ENCODE measurements around the gene GAREM1. TPM values are rescaled to one million over a fixed set of nuclear protein-coding genes. Genes with fewer than 3 reads are reported as not detected.
A peak's percentile ranks its signal among the peaks of the same experiment; 100 is the strongest.

GAREM1 gene
- total and polyA plus RNA-seq, 9 of the 15 experiments (the other 6 are each of a cell fraction or from before 2014, with no cell fraction given): 0.03 to 0.33 (median 0.07) TPM; not detected in 1

DNA sequence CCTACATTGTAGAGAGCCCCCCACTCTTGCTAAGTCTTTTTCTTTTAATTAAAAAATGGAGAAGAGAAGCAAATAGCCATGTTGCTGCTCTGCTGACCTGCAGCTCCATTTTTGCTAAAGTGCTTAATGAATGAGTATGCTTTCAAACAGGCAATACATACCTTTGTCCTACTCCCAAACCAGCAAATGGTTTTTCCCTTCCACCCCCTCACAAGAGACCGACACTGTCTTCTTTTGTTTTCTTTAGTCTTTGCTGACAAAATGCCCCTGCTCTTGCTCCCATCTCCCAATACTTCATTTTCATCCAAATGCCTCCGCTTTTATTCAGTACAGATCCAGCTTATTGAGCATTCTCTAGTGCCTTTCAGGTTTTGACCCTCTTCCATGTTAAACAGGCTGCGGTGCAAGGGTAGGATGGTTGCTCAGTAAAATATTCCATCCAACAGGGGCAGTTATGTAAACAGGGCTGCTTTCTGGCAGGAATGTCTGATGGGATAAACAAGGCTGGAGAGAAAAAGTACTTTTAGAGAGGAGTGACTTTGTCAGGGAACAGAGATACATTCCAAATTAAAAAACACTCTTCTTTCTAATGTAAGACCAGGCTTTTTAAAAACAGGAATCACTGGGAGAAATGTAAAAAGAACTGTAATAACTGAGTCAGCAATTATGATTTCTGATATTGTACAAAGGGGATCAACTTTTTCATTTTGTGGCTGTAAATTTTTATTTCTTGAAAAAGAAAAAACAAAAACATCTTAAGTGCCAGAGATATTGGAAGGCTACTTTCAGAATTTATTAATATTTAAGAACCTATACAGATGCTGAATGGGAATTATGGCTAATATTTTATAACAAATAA is 144.0 kb downstream of the GAREM1 start (continued):
- TF ChIP-seq SMAD1 (IDR thresholded peaks at IDR 0.05; ENCODE audit: low read depth, low read length, partially characterized antibody) (no peak), TEAD4 (IDR thresholded peaks at IDR 0.05; ENCODE audit: low read length) (no peak), TEAD4 (CRISPR knock-in tag; IDR thresholded peaks at IDR 0.05; ENCODE audit: borderline replicate concordance) (no peak), STAT5A (IDR thresholded peaks at IDR 0.05; ENCODE audit: borderline replicate concordance, low read length) (no peak), MAFF (IDR thresholded peaks at IDR 0.05; ENCODE audit: low read length) (peak; percentile 80), C11orf30 (IDR thresholded peaks at IDR 0.05; ENCODE audit: low read depth) (peak; percentile 47; the same call in 1 of the 2 replicates)

DNA sequence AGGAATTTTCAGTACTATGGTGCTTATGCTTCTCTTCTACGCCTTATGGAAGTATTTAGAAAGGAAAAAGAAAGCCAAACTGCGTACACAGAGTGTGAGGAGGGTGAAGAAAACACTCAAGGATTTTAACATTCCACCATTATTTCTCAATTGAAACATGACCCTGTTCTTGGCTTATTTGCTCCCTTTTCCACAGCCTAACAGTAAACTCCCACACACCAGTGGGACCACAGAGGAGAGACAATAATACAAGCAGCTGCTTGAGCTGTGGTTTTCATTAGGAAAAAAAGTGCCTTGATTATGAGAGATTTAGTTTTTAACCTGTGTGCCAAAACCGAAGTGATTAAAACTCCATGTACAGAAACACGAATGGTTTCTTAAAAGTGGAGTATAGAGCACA is 146.5 kb downstream of the GAREM1 start:
- ChIA-PET CTCF (ENCODE audit: low intra/inter-chr PET ratio) (no interaction called here), POLR2A (no interaction called here)
- ATAC-seq (no peak), DNase-seq (ENCODE audit: extremely low read depth in 1 of 4, low spot score in 3 of 4) (no peak), FAIRE-seq (no peak)
- Histone ChIP-seq H3K4me3 (no peak overlapping the region), H4K20me1 (replicated peaks; ENCODE audit: control insufficient read depth, insufficient read depth, low read length) (no peaks in the 10 kb centered on the region), H3K9ac (ENCODE audit: insufficient read depth in 1 of 2, low read depth in 2 of 2, low read length in 2 of 2) (no peak overlapping the region), H3K27me3 (ENCODE audit: control insufficient read depth in 2 of 2, insufficient read depth in 2 of 2, low read length in 2 of 2) (no peaks in the 10 kb centered on the region), H2AFZ (ENCODE audit: low read depth, low read length) (no peak overlapping the region), H3K9me3 (replicated peaks; ENCODE audit: control insufficient read depth, insufficient read depth, low read depth, low read length) (no peaks in the 10 kb centered on the region), H3K9me1 (ENCODE audit: control insufficient read depth, insufficient read depth, low read length) (no peaks in the 10 kb centered on the region), H3K4me2 (ENCODE audit: insufficient read depth, low read length) (no peak overlapping the region), H3K36me3 (ENCODE audit: control insufficient read depth, insufficient read depth, low read length) (no peaks in the 10 kb centered on the region), H3K79me2 (ENCODE audit: control insufficient read depth, insufficient read depth, low read length) (no peaks in the 10 kb centered on the region), H3K27ac (ENCODE audit: extremely low read depth, low read depth, low read length) (no peak overlapping the region), H3K4me1 (replicated peaks in 1 of 2; ENCODE audit: control insufficient read depth in 2 of 2, insufficient read depth in 2 of 2, low read length in 2 of 2) (no peaks in the 10 kb centered on the region)
- TF ChIP-seq NFYB (IDR thresholded peaks at IDR 0.05; ENCODE audit: extremely low read depth, insufficient read length): no peak
- TF ChIP-seq CAMTA2 (CRISPR knock-in tag; conservative IDR thresholded peaks at IDR 0.05): no peak
- no peak for TF ChIP-seq SRSF3 (IDR thresholded peaks at IDR 0.05; ENCODE audit: insufficient read depth, low read length)
- TF ChIP-seq SP2 (IDR thresholded peaks at IDR 0.05; ENCODE audit: extremely low read depth, low read depth, low read length, poor library complexity, severe bottlenecking): no peak
- WGBS (ENCODE audit: insufficient coverage, low coverage, missing lambda C conversion rate): 0% methylated on average over 4 of the region's 4 CpGs
- BruUV-seq (replicated peaks): no TSS peak
- intact Hi-C loops (cut with micrococcal nuclease): no loop called here
- in situ Hi-C loops (cut with MboI): no loop called here
